CMK (cell line): Measurements from ENCODE around the gene PLXNA2.

Source experiments
- DNase-seq: peaks from one replicate; pipeline ENCODE4 v3.0.0-alpha.2; 2010; ENCODE audit warnings: low read depth

PLXNA2 gene

DNA sequence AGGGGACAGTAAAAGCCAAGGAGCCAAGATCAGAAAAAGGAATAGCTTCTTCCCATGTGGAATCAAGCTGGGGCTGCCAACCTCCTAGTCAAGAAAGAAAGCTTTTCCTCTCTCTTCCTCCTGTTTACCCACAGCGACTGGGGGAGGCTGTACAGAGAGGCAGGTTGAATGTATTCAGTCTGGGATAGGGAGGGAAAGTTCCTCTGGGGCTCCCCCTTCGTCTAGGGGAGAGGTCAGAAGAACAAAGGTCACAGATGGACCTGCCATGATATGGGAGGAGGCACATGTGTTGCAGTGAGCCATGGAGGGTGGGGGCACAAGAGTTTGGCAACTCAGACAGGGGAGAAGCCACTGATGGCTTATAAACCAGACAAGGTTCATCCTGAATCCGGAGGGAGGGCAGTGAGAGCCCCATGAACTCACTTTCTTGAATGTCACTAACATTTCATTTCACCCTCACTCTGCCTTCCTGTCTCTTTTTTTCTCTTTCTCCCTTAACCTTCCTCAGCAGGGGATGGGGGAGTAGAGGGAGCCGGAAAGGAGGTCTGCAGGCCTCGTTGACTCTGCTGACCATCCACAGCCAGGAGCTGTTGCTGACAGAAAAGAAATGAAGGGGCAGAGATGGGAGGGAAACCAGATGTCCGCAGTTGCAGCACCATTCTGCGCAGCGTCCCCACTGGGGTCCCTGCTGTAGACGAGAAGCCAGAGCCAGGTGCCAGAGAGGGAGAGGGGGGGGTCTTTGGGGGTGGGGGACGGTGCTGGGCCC is 61.1 kb downstream of the PLXNA2 start:
- DNase-seq = no peak

DNA sequence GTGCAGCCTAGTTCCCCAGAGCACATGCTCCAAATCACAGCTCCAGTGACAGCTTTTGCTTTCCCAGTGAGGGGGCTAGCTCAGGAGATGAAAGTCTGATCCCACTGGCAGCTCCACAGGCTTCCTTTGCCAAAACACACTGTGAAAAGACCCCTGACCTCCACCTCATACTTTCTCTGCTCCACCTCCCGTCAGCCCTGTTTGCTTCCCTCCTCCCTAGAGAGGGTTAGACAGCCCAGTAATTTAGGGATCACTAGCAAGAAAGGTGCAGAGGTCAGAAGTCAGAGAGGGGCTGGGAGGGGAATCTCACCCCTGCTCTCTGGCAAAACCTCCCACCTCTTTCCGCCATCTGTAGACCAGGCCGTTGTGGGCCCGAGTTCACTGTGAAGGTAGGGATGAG is 62.8 kb downstream of the PLXNA2 start:
- DNase-seq = no peak

DNA sequence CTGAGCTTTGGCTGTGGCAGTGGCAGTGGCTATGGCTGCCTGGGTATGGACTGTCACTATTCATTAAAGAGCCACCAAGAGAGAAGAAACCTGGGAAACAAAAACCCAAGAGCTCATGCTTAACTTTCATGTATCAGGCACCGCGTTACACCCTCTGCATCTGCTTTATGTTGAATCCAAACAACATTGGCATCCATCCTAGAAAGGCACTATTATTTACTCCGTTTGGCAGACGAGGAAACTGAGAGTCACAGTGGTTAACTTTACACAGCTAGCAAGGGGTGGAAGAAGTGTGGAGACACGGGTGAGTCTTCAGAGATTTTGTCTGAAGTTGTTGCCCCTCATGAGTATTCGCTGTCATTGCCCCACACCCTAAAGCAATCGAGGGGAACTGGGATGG is 63.8 kb downstream of the PLXNA2 start:
- DNase-seq = no peak

DNA sequence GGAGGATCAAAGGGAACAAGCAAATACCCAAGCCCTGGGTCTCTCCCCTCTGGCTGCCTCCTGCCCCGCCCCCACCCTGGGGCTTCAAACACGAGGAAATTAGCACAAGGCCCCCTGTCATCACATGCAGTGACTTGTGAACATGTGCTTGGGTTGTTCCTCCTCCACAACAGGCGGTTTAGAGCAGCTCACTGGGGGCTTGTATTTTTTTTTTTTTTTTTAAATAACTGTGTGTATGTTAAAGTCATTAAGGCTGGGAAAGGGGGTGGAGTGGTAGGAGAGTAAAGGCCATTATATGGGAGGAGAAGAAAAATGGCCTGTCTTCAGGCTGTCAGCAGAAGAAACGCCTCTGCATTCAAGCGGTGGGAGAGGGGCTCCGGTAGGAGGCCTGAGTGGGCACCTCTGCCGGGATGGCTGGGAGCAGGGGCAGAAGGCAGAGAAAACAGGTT is 64.2 kb downstream of the PLXNA2 start:
- DNase-seq = no peak

DNA sequence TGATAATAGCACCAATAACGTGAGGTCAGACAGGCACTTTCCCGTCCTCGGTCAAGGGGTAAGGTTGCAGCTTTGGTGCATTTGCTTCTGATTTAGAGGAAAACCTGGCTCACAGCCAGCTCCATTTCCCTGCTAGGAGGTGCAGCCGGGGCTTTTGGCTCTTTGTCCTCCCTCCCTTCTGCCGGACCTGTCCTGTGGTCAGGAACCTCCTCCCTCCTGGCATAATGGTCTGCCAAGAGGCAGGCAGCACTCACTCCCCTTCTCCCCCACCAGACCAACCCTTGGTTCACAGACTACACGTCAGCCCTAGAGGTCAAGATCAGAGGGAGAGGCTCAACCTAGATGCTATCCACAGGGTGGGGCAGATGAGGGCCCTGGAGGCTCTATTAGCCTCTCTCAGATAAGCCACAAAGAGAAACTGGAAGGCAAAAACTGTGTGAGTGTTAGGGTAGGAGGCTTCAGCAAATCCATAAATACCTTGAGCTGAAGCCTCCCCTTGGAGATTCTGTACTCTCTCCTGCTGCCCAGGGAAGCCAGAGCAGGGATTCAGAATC is 64.8 kb downstream of the PLXNA2 start:
- DNase-seq = no peak

DNA sequence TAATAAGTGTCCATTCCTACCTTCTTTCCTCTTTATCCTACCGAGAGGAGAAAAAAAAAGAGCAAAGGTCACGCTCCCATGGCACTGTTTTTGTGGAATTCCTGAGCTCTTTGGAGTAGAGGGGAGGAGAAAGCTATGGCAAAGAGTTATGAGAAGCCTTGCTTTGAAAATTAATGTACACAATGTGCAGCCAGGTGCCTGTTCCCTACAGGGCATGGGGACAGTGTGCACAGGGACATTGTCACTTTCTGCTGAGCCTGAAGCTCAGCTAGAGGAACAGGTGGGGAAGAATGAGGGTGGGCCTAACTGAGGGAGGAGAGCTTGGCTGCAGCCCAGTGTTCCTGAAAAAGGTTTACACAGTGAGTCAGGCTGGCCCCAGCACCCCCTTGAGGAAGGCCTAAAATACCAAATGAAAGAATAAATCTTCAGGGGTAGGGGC is 66.1 kb downstream of the PLXNA2 start:
- no peak for DNase-seq

DNA sequence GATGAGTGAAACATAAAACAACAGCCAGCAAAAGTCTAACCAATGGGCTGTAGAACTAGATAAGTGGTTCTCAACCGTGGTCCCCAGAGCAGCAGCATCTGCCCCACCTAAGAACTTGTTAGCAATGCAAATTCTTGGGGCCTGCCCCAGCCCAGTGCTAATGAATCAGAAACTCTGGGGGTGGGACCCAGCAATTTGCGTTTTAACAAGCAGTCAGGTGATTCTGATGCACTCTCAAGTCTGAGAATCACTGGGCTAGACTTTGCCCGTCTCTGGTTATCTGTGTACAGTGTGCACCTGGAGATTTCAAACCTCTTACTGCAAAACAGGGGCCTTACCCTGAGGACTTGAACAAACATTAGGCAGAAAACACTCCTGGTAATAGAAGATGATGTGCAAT is 66.5 kb downstream of the PLXNA2 start:
- no peak for DNase-seq

DNA sequence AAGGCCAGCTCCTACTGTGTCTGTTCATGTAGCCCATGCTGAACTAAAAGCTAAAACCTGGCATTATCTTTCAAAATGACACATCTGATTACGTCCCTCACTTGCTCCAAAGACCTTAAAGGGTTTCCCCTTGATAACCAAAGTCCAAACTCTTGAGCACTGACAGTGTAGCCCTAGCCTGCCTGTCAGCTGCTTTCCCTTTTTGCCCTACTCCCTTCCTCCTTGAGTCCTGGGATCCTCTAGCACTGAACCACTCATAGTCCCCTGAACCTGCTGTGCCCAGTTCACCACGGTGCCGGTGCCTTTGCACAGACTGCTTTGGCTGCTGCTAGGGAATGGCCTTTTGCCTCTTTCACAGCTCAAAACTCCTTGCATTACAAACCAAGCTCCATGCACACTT is 67.5 kb downstream of the PLXNA2 start:
- no peak for DNase-seq

DNA sequence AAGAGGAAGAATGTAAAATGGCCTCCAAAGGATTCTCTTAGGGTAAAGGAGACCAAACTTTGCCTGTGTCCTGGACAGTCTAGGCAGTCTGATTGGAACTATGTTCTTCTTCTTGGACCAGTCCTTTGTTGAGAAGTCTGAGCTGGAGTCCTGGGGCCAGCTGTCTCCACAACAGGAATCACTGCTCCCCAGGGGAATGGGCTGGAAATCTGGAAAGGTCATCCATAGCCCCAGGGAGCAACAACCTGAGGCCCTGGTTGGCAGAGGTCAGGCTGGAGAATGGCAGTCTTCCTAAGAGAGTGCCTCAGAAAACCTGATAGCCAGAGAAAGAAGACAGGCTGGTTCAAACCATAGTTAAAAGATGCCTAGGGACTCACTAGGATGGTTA is 68.7 kb downstream of the PLXNA2 start:
- no peak for DNase-seq

DNA sequence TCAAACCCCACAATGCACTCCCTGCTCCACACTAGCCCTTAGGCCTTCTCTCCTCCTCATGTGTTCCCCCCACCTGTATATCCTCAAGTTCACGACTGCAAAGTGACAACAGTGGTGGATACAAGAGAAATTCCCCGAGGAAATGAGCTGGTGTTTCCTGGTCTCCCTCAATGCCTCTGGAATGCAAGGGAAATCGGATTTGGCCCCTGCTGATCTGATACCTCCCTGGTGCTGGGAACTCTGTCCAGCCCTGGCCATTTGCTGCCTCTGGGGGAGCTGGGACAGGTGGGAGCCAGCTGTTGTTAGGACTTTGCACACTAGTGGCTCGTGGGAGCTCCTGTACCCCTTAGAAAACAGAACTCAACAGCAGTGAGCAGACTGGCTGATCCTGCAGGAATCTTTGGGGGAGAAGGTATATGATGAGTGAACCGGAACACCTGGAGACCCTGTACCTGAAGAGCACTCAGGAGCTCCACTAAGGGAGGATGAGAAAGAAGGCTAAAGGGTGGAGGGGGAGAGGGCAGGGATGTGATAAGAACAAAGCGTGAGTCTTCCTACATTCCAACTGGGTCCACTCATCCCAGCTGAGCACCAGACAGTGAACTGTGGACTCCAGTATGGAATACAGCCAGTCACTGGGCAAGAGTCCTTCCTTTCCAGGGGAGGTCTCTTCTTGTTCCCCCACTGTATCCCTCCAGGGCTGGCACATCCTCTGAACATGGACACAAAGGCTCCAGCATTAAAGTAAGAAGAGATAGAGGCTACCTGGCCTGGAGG is 69.3 kb downstream of the PLXNA2 start:
- no peak for DNase-seq

DNA sequence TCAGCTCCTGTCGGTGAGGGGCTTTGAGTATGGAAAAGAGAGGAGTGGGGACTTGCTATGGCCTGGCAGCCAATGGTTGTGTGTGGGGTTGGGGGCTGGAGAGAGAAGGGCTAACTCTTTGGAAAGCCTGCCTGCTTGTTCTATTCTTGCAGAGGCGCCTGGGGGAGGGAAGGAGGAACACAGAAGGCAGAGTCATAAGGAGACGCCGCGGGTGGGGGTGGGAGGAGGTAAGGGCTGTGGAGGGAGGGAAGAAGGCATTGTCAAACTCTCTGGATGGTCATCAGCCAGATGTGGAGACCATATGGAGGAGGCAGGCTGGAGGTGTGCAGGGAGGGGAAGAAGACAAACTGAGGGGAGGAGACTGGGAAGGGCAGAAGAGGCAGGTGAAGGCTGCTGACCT is 70.0 kb downstream of the PLXNA2 start:
- no peak for DNase-seq

DNA sequence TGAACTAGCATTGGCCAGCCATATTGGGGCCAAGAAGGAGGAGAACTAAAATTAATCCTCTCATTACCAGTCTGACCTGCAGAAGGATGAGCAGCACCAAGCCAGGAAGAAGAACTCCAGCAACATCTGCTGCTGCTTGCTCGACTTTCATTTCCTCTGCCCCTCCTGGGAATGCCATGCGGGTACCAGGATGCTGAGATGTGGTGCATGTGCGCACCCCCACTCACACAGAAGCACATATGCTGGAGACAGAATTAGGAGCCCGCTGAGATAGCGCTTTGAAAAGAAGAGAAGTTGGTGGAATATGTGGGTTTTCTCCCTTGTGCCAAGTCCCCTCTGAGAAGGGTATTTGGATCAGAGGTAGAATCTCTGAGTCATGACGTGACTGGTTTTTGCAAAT is 70.4 kb downstream of the PLXNA2 start:
- no peak for DNase-seq

DNA sequence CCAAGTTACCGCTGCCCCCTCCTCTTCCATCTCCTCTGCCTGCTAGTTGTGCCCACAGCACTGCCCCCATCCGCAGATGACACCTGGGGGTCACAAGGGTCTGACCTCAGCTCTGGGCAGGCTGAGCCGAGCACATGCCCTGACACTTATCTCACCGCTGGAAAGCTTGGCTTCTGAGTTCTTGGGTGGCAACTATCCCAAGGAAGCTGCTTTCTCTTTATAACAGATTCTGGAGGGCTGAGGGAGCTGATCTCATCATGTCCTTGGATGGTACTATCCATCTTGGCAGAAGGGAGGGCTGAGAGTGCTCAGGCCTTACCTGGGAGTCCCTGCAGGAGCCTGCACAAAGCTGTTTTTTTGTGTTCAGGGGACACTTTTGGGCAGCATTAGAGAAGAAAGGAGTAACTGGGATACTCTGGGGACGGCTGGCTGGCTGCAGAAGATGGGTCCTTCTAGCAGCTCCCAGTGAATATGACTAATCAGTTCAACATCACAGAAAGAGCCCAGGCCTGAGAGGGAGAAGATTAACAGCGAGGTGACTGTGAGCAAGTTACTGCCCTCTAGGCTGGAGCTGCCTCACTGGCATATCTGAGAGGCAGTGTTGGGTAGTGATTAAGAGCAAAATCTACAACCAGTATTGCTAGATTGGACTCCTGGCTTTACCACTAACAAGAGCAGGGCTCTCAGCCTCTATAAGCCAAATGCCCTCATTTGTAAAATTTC is 71.6 kb downstream of the PLXNA2 start:
- DNase-seq = no peak

DNA sequence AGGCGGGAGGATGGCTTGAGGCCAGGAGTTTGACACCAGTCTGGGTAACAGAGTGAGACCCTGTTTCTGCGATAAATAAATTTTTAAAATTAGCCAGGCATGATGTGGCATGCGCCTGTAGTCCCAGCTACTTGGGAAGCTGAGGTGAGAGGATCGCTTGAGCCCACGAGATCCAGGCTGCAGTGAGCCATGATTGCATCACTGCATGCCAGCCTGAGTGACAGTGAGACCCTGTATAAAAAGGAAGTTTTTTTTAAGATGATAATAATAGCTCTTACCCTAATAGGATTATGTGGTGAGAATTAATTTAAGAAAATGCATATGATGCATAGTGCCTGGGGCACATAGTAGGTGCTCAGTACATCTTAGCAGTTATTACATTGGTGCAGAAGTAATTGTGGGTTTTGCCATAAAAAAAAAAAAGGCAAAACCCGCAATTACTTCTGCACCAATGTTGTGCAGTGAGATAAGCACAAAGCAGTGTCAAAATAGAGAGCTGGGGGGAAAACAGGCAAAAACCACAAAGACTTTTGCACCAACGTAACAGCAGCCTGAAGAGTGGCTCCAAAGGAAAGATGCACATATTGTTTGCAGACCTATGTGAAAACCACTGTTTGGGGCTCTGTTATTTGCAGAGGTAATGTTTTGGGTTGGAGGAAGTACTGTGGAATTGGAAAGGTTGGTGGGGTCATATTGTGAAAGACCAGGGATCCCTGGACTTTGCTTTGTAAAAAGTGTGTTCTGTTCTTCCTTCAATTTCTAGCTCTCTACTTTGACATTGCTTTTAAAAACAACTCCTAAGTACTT is 72.4 kb downstream of the PLXNA2 start:
- no peak for DNase-seq

DNA sequence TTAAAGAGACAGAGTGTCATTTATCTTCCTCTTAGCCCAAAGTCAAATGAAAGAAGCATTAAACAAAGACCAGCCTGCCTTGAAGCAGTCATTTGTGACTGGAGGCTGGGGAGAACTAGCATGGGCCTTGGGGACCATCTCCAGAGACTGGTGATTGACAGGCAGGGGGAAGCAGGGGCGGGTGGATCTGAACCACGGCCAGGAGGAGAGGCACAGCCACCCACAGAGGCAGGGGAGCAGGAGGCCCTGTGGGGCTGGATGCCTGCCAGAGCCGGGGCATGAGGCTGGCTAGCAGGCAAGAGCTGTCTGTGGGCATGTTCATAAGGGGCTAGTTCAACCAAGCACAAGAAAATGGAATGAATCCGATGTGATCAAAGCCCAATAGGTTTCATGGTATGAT is 73.9 kb downstream of the PLXNA2 start:
- DNase-seq = no peak

DNA sequence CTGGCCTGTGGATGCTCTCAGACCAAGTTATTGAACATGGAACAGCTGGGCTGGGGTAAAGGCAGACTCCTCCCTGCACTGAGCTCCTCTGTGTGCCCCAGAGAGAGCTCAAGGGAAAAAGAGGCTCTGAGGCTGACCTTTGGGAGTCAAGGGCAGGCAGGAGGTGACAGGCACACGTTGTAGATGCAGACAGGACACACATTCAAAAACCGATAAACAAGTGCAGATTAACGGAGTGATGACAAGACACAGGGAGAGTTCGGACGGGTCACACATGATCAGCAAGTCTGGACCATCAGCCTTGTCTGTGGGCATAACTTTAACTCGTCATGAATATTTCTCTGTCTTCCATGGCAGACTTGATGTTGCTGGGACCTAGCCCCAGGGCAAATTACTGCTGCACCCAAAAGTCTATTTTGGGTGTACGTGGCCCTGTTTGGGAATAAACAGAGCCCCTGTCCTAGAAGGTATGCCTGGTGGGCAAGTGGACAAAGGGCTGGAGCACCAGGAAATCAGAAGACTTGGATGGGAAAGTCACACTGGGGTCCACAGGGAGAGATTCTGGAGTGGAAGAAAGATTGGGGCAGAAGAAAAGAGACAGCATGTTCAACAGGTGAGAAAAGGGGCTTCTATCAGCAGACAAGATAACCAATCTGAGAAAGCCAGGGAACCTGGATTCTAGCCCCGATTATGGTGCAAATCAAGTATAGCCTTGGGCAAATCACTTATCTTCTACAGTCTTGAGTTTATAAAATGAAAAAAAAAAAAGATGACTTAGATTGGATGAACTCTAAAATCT is 74.9 kb downstream of the PLXNA2 start:
- no peak for DNase-seq

DNA sequence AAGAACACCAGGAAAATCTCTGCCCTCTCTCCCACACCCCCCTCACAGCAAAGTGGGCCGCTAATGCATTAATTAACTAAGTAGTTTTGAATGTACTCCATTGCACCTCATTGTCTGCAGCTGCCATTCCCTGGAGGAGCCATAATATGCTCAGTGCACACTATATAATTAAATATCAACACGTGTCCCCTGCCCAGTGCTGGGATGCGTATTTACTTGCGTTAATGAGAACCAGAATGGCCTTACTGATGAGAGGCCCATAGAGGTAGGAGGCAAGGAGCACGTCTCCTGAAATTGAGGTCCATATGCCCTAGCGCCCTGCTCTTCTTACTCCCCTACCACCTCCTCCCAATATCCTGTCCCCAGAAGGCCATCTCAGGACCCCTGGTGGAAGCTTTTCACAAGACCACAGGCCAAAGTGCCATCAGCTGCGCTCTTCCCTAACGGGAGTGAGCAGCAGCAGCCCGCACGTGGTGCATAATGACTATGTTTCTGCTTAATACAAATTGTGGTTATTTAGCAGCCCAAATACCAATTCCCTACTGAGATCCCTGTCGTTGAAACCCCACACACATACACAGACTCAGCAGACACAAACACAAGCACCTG is 76.8 kb downstream of the PLXNA2 start:
- no peak for DNase-seq

DNA sequence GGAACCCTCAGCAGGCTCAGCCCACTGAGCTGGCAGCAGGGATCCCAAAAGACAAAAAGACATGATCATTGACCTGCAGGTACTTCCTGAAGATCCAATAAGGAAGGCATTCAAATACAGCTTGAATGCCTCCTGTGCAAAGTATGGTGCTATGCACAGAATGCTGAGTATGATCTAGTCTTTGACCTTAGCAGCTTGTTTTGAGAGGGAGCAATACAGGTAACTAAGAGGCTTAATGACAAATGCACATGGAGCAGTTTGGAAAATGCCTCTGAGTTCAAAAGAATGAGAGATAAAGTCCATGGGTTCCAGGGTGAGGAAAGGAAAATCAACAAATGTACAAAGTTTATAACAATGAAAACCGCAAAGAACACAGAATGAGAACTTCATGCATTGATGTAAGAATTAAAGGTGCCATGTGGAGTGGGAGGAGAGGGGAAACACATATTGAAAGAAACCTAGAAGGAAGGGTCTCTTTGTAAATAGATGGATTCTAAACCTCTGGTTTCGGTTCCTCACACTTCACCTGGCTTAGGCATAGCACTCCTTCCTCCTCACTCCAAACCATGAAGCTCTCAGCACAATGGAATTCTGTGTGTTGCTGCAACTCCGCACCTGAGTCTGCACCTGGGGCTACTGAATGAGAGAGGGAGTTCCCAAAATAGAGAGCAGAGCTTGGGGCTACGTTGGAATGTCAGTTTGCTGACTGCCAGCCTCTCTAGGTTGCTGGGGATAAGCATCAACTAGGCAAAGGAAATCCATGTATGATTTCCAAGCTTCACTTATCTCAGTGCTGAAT is 77.6 kb downstream of the PLXNA2 start:
- DNase-seq = no peak

DNA sequence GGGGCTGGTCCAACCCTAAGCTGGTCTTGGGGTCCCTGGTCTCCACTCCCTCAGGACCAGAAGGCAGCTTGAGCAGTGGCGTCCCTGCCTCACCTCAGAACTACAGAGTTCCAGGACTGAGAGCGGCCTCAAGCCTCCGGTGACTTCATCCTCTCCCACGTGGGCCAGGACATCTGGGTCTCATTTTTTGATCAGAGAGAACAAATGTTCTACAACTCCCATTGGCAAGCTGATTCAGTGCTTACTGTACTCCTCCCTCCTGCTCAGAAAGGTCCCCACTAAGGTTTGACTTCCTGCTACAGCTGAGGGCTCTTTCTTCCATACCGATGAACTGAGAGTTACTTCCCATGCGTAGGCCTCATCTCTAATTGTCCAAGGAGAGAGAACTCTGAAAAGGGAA is 78.5 kb downstream of the PLXNA2 start:
- DNase-seq = no peak

DNA sequence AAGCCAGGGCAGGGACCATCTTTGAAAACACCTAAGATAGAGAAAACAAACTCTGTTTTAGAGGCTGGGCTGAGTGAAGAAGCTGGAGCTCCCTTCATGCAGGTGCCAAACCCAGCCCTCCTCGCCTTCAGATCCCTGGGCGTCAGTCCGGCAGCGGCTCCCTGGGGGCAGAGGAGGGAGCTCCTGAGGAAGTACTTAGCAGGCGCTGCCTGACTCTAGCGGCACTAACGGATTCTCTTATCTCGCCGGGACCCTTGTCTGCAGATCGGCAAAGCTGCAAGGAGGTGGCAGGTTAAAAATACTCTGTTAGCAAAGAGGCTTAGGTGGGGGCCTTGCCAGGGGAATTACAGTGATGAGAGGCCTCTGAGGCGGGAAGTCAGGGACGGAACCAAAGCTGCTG is 79.6 kb downstream of the PLXNA2 start:
- peak; percentile 25 for DNase-seq
